GM12865 (cell line): Measurements from ENCODE around the gene ARHGEF7.

Source experiments
- DNase-seq: peaks from one replicate; pipeline ENCODE4 v3.0.0; 2010; ENCODE audit warnings: low read depth
- H3K4me3 ChIP-seq: 2 replicates; pipeline ENCODE4 v1.5.1; 2011; ENCODE audit warnings: mild to moderate bottlenecking, low read depth, low read length, control low read depth
- TF ChIP-seq, protein P1 (sequence below): IDR thresholded peaks from 2 replicates; pipeline ENCODE4 v1.5.1; 2011; ENCODE audit warnings: low read length, control low read depth, low read depth, inconsistent platforms; ENCODE audit not compliant: insufficient read depth; ENCODE audit errors: missing control alignments

ARHGEF7 gene

DNA sequence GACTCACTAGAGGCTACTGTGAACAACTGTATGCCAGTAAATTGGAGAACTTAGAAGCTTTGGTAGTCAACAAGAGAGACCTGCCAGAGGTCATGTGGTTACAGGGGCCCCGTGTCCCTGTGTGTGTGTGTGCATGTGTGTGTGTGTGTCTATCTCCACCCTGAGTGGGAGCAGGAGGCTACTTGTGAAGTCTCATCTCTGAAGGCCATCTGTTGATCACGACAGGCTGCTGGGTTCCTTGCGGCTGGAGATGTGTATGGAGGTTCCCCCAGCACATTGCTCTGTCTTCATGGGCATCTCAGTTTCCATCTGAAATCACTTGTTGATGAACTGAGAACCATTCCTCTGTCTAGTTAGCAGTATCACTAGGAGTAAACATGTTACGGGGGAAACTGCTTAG, 147.2 kb downstream of the ARHGEF7 start:
- no peak overlapping the region for H3K4me3 ChIP-seq
- no peak for DNase-seq
- TF ChIP-seq, protein P1, sequence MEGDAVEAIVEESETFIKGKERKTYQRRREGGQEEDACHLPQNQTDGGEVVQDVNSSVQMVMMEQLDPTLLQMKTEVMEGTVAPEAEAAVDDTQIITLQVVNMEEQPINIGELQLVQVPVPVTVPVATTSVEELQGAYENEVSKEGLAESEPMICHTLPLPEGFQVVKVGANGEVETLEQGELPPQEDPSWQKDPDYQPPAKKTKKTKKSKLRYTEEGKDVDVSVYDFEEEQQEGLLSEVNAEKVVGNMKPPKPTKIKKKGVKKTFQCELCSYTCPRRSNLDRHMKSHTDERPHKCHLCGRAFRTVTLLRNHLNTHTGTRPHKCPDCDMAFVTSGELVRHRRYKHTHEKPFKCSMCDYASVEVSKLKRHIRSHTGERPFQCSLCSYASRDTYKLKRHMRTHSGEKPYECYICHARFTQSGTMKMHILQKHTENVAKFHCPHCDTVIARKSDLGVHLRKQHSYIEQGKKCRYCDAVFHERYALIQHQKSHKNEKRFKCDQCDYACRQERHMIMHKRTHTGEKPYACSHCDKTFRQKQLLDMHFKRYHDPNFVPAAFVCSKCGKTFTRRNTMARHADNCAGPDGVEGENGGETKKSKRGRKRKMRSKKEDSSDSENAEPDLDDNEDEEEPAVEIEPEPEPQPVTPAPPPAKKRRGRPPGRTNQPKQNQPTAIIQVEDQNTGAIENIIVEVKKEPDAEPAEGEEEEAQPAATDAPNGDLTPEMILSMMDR, result no peak

DNA sequence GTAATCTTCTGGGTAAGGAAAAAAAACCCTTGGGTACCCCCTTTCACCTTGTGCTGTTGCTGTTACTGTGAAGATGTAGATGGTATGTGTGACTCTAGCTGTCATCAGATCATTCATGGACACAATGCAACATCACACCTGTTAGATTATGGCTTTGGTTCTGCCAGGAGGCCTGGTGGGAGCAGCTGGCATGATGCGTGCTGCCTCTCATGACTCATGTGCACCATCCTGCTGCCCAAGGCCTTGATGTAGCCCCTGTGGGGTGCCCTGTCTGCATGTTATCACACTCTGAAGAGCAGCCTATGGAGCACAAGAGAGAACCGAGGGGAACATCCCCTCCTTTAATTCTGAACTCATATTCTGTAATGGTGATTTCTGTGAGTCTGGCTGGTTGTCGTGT, 147.6 kb downstream of the ARHGEF7 start:
- no peak for DNase-seq
- TF ChIP-seq, protein P1, result no peak
- H3K4me3 ChIP-seq, result no peak overlapping the region

DNA sequence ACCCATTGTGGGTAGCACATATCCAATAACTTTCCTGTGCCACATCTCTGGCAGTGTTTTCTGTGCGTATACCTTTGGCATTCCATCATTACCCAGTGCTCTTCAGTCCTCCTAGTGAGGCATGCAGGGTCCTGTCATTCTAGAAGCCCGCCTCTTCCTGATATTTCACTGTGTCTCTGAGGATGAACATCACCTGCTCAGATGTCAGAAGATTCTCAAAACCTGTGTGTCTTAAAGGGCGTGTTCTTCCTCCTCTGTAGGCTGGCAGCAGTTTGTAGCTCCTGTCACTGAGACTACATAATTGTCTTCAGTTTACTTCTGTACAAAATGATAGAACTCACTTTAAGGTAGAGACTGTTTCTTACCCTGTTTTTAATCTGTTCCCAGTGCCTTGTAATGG, 148.5 kb downstream of the ARHGEF7 start:
- no peak overlapping the region for H3K4me3 ChIP-seq
- TF ChIP-seq, protein P1, result no peak
- DNase-seq, result no peak

DNA sequence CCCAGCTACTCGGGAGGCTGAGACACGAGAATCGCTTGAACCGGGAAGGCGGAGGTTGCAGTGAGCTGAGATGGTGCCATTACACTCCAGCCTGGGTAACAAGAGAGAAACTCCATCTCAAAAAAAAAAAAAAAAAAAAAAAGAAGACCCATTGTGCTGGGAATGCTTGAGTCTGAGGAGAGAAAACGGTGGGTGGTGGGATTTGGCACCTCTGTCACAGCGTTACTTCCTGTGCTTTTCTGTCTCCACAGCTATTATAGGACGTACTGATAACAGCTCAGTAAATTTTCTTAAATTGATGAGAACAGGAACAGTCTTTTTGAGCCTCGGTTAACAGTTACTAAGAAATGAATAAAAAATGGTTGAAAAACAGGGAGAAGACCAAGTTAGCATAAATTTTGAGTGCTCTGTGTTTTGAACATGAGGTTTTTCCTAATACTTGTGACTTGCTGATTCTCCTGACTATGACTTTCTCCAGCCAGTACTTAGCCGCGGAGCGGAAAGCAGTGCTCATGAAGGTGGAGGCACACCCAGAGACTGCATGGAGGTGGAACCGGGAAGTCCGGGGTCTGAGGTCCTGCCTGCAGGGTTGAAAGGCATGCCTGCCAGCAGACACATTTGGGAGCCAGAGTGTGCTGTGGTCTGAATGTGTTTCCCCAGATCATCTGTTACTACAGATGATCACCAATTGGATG, 150.0 kb downstream of the ARHGEF7 start:
- no peak for DNase-seq
- TF ChIP-seq, protein P1, result no peak
- no peak overlapping the region for H3K4me3 ChIP-seq

DNA sequence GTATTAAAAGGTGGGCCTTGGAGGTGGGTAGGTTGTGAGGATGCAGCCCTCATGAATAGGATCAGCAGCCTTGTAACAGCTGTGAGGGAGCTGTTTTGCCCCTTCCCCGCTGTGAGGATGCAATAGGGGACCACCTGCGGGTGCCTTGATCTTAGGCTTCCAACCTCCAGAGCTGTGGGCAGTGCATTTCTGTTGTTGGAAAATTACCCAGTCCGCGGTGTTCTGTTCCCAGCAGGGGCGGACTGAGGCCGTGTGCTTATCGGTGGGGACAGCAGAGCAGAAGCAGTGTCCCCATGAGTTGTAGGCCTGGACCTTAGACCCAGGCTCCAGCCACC, 150.6 kb downstream of the ARHGEF7 start:
- H3K4me3 ChIP-seq, result no peak overlapping the region
- TF ChIP-seq, protein P1, result no peak
- no peak for DNase-seq

DNA sequence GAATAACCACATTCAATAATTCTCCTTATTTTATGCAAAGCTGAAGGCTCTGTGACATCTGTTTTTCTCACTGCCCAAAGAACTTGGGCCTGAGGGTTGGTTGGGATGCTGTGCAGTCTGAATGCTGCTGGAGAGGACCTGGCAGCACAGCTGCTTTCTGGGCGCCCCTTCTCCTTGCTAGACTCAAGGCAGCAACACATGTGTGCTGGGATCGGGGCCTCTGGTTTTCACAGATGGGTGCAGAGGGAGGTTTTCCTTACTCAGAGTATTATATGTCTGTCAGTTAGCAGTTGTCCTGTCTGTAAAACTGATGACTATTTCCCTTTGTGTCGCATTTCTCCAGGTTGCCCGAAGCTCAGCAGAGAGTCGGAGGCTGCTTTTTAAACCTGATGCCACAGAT, 152.1 kb downstream of the ARHGEF7 start:
- TF ChIP-seq, protein P1, result no peak
- no peak for DNase-seq

DNA sequence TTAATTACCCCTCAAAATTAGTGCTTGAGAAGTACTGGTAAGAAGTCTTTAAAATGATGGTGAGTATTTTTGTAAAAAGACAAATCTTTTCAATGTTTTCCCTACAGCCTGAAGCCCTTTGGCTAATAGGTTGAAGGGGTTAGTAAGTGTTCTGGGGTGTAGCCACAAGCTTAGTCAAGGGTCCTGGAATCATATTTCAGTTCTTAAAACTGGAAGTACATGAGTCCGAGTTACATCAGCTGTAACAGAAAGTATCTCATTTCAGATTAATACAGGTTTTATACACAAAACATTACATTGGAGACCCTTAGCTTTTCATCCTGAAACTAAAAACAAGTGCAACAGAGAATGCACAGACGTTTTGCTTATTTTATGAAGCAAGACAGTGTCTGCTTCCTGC, 152.7 kb downstream of the ARHGEF7 start:
- TF ChIP-seq, protein P1, result no peak
- no peak for DNase-seq
- H3K4me3 ChIP-seq, result no peak overlapping the region

More for the DNA sequence above, 152.1 kb downstream of the ARHGEF7 start:
- H3K4me3 ChIP-seq, result no peak overlapping the region
